Measurements from ENCODE around the gene ANOS1.

- TF ChIP-seq CTCF (IDR thresholded peaks at IDR 0.05; ENCODE audit: low read length) (no peak), EZH2 (optimal IDR thresholded peaks at IDR 0.05; ENCODE audit: low read depth, low read length) (no peak)
Observed at GRCh38 chrX:8726031-8726652, 5.8 kb downstream of the ANOS1 start.
